Fibroblast of skin of scalp (primary cell): ENCODE measurements around the gene FIZ1.

ENCODE experiments used
- DNase-seq: peaks from one replicate; pipeline ENCODE4 v3.0.0-alpha.2; 2013

Gene FIZ1

DNA sequence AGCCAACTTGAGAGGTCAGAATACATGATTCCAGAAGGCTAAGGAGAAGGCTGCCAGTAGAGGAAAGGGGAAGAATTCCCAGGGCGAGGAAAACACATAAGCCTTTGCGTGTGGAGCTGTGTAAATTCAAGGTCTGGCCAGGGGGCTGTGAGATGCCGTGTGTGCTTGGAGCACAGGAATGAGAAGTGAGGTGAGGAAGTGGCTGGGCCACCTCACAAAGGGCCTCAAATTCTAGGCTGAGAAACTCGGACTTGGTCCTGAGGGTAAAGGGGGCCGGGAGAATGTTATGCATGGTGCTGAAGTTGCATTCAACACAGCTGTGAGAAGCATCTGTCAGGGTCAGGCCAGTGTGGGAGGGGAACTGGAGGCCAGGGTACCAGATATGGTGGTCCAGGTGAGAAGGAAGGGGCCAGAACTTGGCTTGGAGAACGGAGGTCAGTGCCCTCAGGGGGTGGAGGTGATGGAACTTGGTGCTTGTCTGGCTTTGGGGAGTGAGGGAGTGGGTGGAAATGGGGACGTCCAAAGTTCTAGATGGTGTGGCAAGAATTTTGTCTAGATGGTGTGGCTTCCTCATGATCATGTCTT lies 36.6 kb upstream of the FIZ1 start:
- DNase-seq = no peak

GRCh38 chr19:55635334-55635717 lies 36.0 kb upstream of the FIZ1 start:
- no peak for DNase-seq

DNA sequence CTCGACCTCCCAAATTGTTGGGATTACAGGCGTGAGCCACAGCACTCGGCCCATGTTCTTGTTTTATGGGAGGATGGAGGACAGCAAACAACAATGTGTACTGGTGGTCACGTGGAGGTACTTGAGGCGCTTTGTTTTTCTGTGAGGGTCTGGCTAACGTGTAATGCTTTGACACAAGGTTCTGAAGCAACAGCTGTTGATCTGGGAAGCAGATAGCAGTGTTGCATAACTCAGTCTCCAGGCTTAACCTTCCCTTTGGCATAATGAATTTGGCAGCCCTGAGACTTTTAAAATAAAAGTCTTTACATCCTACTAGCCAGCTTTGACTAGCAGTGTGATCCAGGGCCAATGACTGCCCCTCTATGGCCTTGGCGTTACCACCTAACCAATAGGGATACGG lies 34.5 kb upstream of the FIZ1 start:
- DNase-seq = no peak

- DNase-seq = peak; percentile 92
Measured at GRCh38 chr19:55632463-55632834, 33.1 kb upstream of the FIZ1 start.

GRCh38 chr19:55626350-55626749 lies 27.0 kb upstream of the FIZ1 start:
- DNase-seq = no peak

DNA sequence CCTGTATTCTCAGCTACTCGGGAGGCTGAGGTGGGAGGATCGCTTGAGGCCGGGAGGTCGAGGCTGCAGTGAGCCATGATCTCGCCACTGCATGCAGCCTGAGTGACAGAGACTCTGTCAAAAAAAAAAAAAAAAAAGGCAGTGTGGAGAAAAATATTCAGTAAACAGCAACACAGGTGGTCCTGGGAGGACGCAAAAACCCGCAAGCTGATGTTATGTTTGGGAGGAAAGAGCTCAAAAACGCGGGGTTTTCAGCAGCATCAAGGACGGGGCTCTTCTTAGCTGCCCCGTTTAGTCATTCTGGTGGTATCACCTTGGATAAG lies 25.6 kb upstream of the FIZ1 start:
- no peak for DNase-seq

- DNase-seq = peak; percentile 94
Measured at GRCh38 chr19:55624109-55625003, 25.0 kb upstream of the FIZ1 start, which contains the start of gene ZNF784. Gene ZNF784 (minus strand): TSS chr19:55624566. CDS start chr19:55624561, 5 bp downstream.

- DNase-seq = no peak
Measured at GRCh38 chr19:55623561-55623960, 24.2 kb upstream of the FIZ1 start.

DNA sequence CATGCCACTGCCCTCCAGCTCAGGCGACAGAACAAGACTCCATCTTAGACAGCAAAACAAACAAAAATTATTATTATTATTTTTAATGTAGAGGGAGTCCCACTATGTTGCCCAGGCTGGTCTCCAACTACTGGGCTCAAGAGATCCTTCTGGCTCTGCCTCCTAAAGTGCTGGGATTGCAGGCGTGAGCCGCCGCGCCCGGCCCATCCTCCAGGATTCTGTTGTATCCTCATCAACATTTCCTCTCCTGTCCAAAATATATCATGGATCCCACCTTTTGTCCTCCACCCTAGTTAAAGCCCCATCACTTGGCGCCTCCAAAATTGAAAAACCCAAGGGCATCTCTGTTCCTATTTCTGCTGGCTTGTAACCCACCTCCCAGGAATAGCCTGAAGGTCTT lies 23.8 kb upstream of the FIZ1 start:
- no peak for DNase-seq

DNA sequence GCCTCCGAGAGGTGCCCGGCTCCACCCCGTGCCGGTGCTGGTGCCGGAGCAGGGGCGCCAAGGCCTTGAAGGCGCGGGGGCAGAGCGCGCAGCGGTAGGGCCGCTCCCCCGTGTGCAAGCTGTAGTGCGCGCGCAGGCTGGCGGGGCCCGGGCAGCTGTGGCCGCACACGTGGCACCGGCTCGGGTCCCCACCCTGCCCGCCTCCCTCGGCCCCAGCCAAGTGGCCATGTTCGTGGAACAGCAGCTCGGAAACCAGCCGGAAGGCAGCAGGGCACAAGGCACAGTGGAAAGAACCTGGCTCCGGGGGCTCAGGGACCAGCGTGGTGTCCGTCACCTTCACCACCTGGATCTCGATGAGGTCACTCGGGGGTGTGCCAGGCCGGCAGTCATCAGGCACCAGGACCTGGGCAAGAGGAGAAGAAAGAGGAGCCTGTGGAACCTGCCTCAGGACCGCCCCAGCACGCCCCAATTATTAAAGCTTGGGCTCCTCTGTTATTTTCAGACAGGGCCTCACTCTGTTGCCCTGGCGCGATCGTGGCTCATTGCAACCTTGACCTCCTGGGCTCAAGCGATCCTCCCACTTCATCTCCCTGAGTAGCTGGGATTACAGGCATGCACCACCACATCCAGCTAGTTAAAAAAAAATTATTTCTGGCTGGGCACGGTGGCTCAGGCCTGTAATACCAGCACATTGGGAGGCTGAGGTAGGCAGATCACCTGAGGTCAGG lies 23.1 kb upstream of the FIZ1 start:
- DNase-seq = no peak

- no peak for DNase-seq
Measured at GRCh38 chr19:55621673-55622231, 22.4 kb upstream of the FIZ1 start.

- DNase-seq = no peak
Measured at GRCh38 chr19:55621205-55621672, 21.9 kb upstream of the FIZ1 start.

GRCh38 chr19:55620410-55621204 lies 21.3 kb upstream of the FIZ1 start:
- DNase-seq = peak; percentile 59

GRCh38 chr19:55619286-55619685 lies 20.0 kb upstream of the FIZ1 start:
- no peak for DNase-seq

GRCh38 chr19:55618426-55618825 lies 19.1 kb upstream of the FIZ1 start:
- no peak for DNase-seq

- DNase-seq = no peak
Measured at GRCh38 chr19:55617426-55617825, 18.1 kb upstream of the FIZ1 start.

DNA sequence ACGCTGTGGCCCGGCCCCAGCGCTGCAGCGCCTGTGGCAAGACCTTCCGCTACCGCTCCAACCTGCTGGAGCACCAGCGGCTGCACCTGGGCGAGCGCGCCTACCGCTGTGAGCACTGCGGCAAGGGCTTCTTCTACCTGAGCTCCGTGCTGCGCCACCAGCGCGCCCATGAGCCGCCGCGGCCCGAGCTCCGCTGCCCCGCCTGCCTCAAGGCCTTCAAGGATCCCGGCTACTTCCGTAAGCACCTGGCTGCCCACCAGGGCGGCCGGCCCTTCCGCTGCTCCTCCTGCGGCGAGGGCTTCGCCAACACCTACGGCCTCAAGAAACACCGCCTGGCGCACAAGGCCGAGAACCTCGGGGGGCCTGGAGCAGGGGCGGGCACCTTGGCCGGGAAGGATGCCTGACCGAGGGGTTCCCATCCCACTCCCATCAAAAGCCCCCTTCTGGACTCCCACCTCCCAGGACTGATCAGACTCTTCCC lies 17.1 kb upstream of the FIZ1 start:
- no peak for DNase-seq

DNA sequence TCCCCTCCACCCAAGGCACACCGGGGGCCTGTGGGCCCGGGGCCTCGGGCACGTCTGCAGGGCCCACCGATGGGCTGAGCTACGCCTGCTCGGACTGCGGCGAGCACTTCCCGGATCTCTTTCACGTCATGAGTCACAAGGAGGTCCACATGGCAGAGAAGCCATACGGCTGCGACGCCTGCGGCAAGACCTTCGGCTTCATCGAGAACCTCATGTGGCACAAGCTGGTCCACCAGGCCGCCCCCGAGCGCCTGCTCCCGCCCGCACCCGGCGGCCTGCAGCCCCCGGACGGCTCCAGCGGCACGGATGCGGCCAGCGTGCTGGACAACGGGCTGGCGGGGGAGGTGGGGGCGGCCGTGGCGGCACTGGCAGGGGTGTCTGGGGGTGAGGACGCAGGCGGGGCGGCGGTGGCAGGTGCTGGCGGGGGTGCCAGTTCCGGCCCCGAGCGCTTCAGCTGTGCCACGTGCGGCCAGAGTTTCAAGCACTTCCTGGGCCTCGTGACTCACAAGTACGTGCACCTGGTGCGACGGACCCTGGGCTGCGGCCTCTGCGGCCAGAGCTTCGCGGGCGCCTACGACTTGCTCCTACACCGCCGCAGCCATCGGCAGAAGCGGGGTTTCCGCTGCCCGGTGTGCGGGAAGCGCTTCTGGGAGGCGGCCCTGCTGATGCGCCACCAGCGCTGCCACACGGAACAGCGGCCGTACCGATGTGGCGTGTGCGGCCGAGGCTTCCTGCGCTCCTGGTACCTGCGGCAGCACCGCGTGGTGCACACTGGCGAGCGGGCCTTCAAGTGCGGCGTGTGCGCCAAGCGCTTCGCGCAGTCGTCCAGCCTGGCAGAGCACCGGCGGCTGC lies 16.5 kb upstream of the FIZ1 start:
- DNase-seq = no peak

GRCh38 chr19:55614711-55615542 lies 15.6 kb upstream of the FIZ1 start:
- no peak for DNase-seq
